Sigmoid colon (tissue), 4 donors: ENCODE measurements around the gene WDR81.

Experiments
- CTCF ChIP-seq, 4 experiments: fragments of 450-650 bp in 3 of 4; fragments of 200-600 bp in 1 of 4; IDR thresholded peaks; one replicate each; pipeline ENCODE4 v1.5.1; 2016 to 2019; ENCODE audit warnings: antibody characterized with exemption in 4 of 4, mild to moderate bottlenecking in 3 of 4, moderate library complexity in 2 of 4
- EP300 ChIP-seq, 4 donors: sonication (generic); formaldehyde crosslinking; IDR thresholded peaks; one replicate each; pipeline ENCODE4 v1.6.1; 2017; ENCODE audit warnings: antibody characterized with exemption in 4 of 4
- POLR2A ChIP-seq, 2 donors: fragments of 450-650 bp; IDR thresholded peaks; one replicate each; pipeline ENCODE4 v1.6.1; 2016; ENCODE audit warnings: antibody characterized with exemption in 2 of 2, mild to moderate bottlenecking in 2 of 2, moderate library complexity in 2 of 2
- POLR2AphosphoS5 ChIP-seq, 4 donors: sonication (generic); formaldehyde crosslinking; IDR thresholded peaks; one replicate each; pipeline ENCODE4 v1.6.1; 2017; ENCODE audit warnings: antibody characterized with exemption in 4 of 4

GRCh38 chr17:1686086-1686485, 38.4 kb upstream of the WDR81 start:
- TF ChIP-seq POLR2A (IDR thresholded peaks at IDR 0.05): no peak
- no peak for TF ChIP-seq CTCF (IDR thresholded peaks at IDR 0.05)
- TF ChIP-seq EP300 (IDR thresholded peaks at IDR 0.05): no peak
- TF ChIP-seq POLR2AphosphoS5 (IDR thresholded peaks at IDR 0.05): no peak
